Measurements from ENCODE around the gene CYGB.

The CYGB gene

GRCh38 chr17:76549215-76549518 lies 11.7 kb upstream of the CYGB start:
- DNase-seq = no peak

- no peak for DNase-seq
These were observed 11.1 kb upstream of the CYGB start for GRCh38 chr17:76548378-76549214.

GRCh38 chr17:76547642-76548202 lies 10.2 kb upstream of the CYGB start:
- DNase-seq = no peak

GRCh38 chr17:76547183-76547641 lies 9.7 kb upstream of the CYGB start:
- DNase-seq = peak; percentile 50 to 66

GRCh38 chr17:76546556-76547182 lies 9.2 kb upstream of the CYGB start:
- no peak for DNase-seq

GRCh38 chr17:76545918-76546555 lies 8.5 kb upstream of the CYGB start:
- DNase-seq = no peak

GRCh38 chr17:76544546-76545365 lies 7.2 kb upstream of the CYGB start:
- DNase-seq = no peak

GRCh38 chr17:76543826-76544545 lies 6.5 kb upstream of the CYGB start:
- no peak for DNase-seq

GRCh38 chr17:76543482-76543825 lies 5.9 kb upstream of the CYGB start:
- no peak for DNase-seq

GRCh38 chr17:76542984-76543383 lies 5.5 kb upstream of the CYGB start:
- no peak for DNase-seq

GRCh38 chr17:76542566-76542971 lies 5.1 kb upstream of the CYGB start:
- no peak for DNase-seq

GRCh38 chr17:76541739-76542454 lies 4.4 kb upstream of the CYGB start:
- DNase-seq = no peak

- DNase-seq = no peak
These were observed 3.1 kb upstream of the CYGB start for GRCh38 chr17:76540381-76541300.

GRCh38 chr17:76539631-76540271 lies 2.2 kb upstream of the CYGB start, which contains the start of gene PRCD:
TSS of gene PRCD (plus strand) at chr17:76540044. CDS start at chr17:76540142, 98 bp downstream.
- no peak for DNase-seq

- no peak for DNase-seq
These were observed 1.5 kb upstream of the CYGB start for GRCh38 chr17:76538941-76539570.

- no peak for DNase-seq
These were observed 897 bp upstream of the CYGB start for GRCh38 chr17:76538281-76538931.

GRCh38 chr17:76537288-76537577 lies 276 bp downstream of the CYGB start:
- DNase-seq = no peak

GRCh38 chr17:76536511-76537287 lies 810 bp downstream of the CYGB start:
- DNase-seq = no peak

Measured in activated CD4-positive, alpha-beta T cell treated with anti-CD3 and anti-CD28 coated beads for 4 hours (primary cell).